ENCODE measurements around the gene TANC1.

- no peak for TF ChIP-seq POLR2AphosphoS5 (IDR thresholded peaks at IDR 0.05; ENCODE audit: low read depth, low read length)
- no peak for TF ChIP-seq TAF1 (IDR thresholded peaks at IDR 0.05; ENCODE audit: borderline replicate concordance, insufficient read depth, low read length)
Observed at GRCh38 chr2:159066541-159067156, 98.2 kb downstream of the TANC1 start.

Data from PFSK-1 (cell line).